Thymus (tissue), 11 donors: ENCODE results near the gene PEX12. TPM values are rescaled to one million over a fixed set of nuclear protein-coding genes. Genes with fewer than 3 reads are reported as not detected.
A peak's percentile ranks its signal among the peaks of the same experiment; 100 is the strongest.

Source experiments
- DNase-seq, 9 donors: peaks; one replicate each; pipeline ENCODE4 v3.0.0-alpha.2; 2013; ENCODE audit warnings: low spot score in 9 of 9, low read depth in 6 of 9, missing footprints in 1 of 9
- H3K27ac ChIP-seq, 2 donors: one replicate each; pipeline ENCODE4 v1.5.1; 2013; ENCODE audit warnings: control low read depth in 1 of 2, low read depth in 1 of 2, low read length in 1 of 2, mild to moderate bottlenecking in 1 of 2, moderate library complexity in 1 of 2
- H3K27me3 ChIP-seq, 2 donors: one replicate each; pipeline ENCODE4 v1.5.1; 2013; ENCODE audit warnings: low read length in 1 of 2; ENCODE audit not compliant: control insufficient read depth in 2 of 2, insufficient read depth in 1 of 2
- H3K36me3 ChIP-seq, 2 donors: one replicate each; pipeline ENCODE4 v1.5.1; 2013; ENCODE audit warnings: low read length in 1 of 2, mild to moderate bottlenecking in 1 of 2, moderate library complexity in 1 of 2; ENCODE audit not compliant: control insufficient read depth in 2 of 2, insufficient read depth in 2 of 2
- H3K4me1 ChIP-seq, 2 donors: one replicate each; pipeline ENCODE4 v1.5.1; 2013; ENCODE audit warnings: low read length in 2 of 2; ENCODE audit not compliant: control insufficient read depth in 2 of 2, insufficient read depth in 2 of 2
- H3K4me3 ChIP-seq, 2 donors: one replicate each; pipeline ENCODE4 v1.5.1; 2013; ENCODE audit warnings: low read length in 2 of 2, control low read depth in 1 of 2, mild to moderate bottlenecking in 1 of 2
- H3K9me3 ChIP-seq, 2 donors: one replicate each; pipeline ENCODE4 v1.5.1; 2013; ENCODE audit warnings: low read length in 1 of 2, mild to moderate bottlenecking in 1 of 2; ENCODE audit not compliant: control insufficient read depth in 2 of 2, insufficient read depth in 1 of 2
- WGBS: extraction: QIAGEN DNeasy Blood & Tissue Kit; methylation state at CpG from one replicate; pipeline ENCODE4 v1.1.7; 2013; 5-methylcytosine and 5-hydroxymethylcytosine counted together
- polyA plus RNA-seq: library from polyadenylated mRNA; stranded (reverse); fragments of 200-250 nt; gene quantifications from one replicate; pipeline ENCODE4 v1.2.3, GENCODE V29; 2013
- total RNA-seq: library from RNA; stranded (reverse); fragments of 120-200 nt; gene quantifications from one replicate; pipeline ENCODE4 v1.2.4, GENCODE V29; 2013
- donor health status: healthy.

Gene PEX12
- total and polyA plus RNA-seq, 2 donors: 4.8 to 5.0 TPM

DNA sequence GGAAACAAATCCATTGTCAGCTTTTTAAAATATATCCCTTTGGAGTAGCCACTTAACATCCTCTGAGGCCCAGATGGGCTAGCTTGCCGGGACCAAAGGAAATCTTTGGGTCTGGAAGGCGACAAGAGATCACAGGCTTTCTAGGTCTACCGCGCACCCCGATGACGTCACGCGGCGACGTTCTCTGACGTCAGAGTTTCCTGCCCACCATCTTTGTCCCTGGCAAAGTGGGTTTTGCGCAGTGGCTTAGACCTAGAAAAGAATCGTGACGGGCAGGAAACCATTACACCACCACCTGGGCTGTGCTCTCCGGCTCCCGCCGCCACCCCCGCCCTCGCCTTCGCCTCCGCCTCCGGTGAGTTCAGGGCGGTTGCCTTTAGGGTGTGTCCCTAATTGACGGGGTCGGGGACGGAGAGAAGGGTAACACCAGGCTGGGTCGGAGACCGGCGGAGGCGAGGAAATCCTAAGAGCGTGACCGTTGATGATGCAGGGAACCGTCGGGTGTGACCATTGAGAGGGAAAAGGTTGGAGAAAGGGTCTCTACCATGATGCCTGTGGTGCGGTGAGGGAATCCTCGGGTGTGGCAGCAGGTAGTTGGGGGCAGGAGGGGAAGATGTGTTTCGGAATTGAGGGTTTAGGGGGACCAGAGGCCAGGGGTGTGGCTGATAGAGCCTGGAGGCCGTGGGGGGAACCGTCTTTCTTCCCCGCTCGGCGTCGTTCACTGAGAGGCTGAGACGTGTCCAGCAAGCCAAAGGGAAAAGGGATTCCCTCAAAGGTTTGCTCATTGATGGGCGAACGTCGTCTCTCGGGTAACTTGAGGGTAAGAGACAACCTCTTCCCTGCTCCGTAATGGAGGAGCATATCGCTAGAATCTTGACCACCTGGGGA lies 8.9 kb upstream of the PEX12 start, which contains the start of gene AP2B1:
Gene AP2B1 (plus strand): TSS at position 249 of the 888 bp plus-strand sequence. CDS start 6,709 bp downstream, outside the sequence.
- WGBS: under 1% methylated on average over 50 of the region's 50 CpGs
- Histone ChIP-seq H3K4me1 (peaks cover 9 to 10% of the 10 kb centered on the region in 2 donors), H3K36me3 (no peaks in the 10 kb centered on the region), H3K27ac (peak within 1 kb of the TSS; percentile 91 to 96), H3K4me3 (peak within 1 kb of the TSS; percentile 87 to 88), H3K9me3 (no peaks in the 10 kb centered on the region), H3K27me3 (peaks cover 0 to 7% of the 10 kb centered on the region in 2 donors)
- peak; percentile 96 to 100 (median 99) for DNase-seq

- peak in 1 of 9 donors; percentile 23 for DNase-seq
- Histone ChIP-seq H3K4me1 (peaks cover 9 to 10% of the 10 kb centered on the region in 2 donors), H3K9me3 (no peaks in the 10 kb centered on the region), H3K36me3 (no peaks in the 10 kb centered on the region), H3K27ac (peak overlapping the region; percentile 91 to 96), H3K27me3 (peaks cover 0 to 7% of the 10 kb centered on the region in 2 donors), H3K4me3 (peak overlapping the region; percentile 87 to 88)
- WGBS: 30% methylated on average over 7 of the region's 7 CpGs
These were observed 8.2 kb upstream of the PEX12 start for GRCh38 chr17:35586569-35587073.

DNA sequence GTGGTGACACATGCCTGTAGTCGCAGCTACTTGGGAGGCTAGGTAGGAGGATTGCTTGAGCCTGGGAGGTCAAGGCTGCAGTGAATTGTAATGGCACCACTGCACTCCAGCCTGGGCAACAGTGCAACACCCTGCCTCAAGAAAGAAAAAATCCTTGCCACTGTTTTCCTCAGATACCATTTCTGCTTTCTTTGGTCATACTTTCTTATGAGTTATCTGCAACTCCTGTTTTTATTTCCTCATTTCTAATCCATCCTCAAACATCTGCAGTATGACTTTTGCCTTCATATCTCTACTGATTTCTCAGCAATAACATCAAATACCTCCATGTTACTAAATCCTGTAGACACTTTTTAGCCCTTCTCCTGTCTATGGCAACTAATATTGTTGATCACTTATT lies 5.7 kb upstream of the PEX12 start:
- WGBS: 100% methylated on average over 1 of the region's 1 CpG
- H3K4me3 ChIP-seq: no peak overlapping the region
- no peak overlapping the region for H3K27ac ChIP-seq
- no peak for DNase-seq
- H3K27me3 ChIP-seq: peaks cover 0 to 7% of the 10 kb centered on the region in 2 donors
- peaks cover 11 to 12% of the 10 kb centered on the region in 2 donors for H3K4me1 ChIP-seq
- no peaks in the 10 kb centered on the region for H3K9me3 ChIP-seq
- no peaks in the 10 kb centered on the region for H3K36me3 ChIP-seq

- Histone ChIP-seq H3K27ac (peak overlapping the region; percentile 93 to 97), H3K36me3 (peaks cover 3 to 6% of the 10 kb centered on the region in 2 donors), H3K4me1 (peaks cover 12 to 16% of the 10 kb centered on the region in 2 donors), H3K4me3 (peak overlapping the region; percentile 71 to 90), H3K9me3 (no peaks in the 10 kb centered on the region), H3K27me3 (peaks cover 0 to 4% of the 10 kb centered on the region in 2 donors)
- 4% methylated on average over 11 of the region's 11 CpGs for WGBS
- peak in 4 of 9 donors; percentile 19 to 58 (median 34) for DNase-seq
These were observed 610 bp upstream of the PEX12 start for GRCh38 chr17:35578929-35579432.

- peaks cover 12 to 16% of the 10 kb centered on the region in 2 donors for H3K4me1 ChIP-seq
- peak overlapping the region; percentile 94 to 97 for H3K27ac ChIP-seq
- H3K27me3 ChIP-seq: no peaks in the 10 kb centered on the region
- DNase-seq: peak in 2 of 9 donors; percentile 7 to 29
- H3K36me3 ChIP-seq: peaks cover 8 to 12% of the 10 kb centered on the region in 2 donors
- H3K9me3 ChIP-seq: no peaks in the 10 kb centered on the region
- WGBS: 7% methylated on average over 8 of the region's 8 CpGs
- peak overlapping the region; percentile 71 to 90 for H3K4me3 ChIP-seq
These were observed 558 bp downstream of the PEX12 start for GRCh38 chr17:35577830-35578196.

DNA sequence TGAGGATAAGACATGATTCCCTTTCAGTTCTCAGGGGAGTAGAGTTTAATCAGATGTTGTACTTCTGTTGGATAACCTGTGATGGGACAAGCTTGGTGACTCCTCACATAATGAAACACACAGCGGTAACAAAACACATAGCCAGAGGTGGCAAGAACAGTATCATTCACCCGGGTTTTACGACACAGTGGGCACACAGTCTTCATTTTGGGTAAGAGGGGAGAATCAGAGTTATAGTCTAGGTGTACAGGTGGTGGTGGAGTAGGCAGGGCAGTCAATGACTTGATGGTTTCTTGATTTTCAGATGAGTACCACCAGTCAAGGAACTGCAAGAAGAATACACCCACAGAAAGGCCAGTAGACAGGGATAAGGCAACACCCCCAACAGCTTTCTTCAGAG lies 2.6 kb downstream of the PEX12 start:
- WGBS: 99% methylated on average over 3 of the region's 3 CpGs
- Histone ChIP-seq H3K36me3 (peaks cover 14 to 15% of the 10 kb centered on the region in 2 donors), H3K27me3 (no peaks in the 10 kb centered on the region)

GRCh38 chr17:35569405-35569804 lies 9.0 kb downstream of the PEX12 start:
- H3K9me3 ChIP-seq: no peaks in the 10 kb centered on the region
- WGBS: 95% methylated on average over 2 of the region's 2 CpGs
- H3K4me1 ChIP-seq: peaks cover 2 to 10% of the 10 kb centered on the region in 2 donors
- H3K36me3 ChIP-seq: peaks cover 10 to 13% of the 10 kb centered on the region in 2 donors
- no peak for DNase-seq
- no peak overlapping the region for H3K4me3 ChIP-seq
- no peaks in the 10 kb centered on the region for H3K27me3 ChIP-seq
- no peak overlapping the region for H3K27ac ChIP-seq

More for the DNA sequence above, 2.6 kb downstream of the PEX12 start:
- no peak for DNase-seq
- Histone ChIP-seq H3K27ac (no peak overlapping the region), H3K4me3 (no peak overlapping the region), H3K4me1 (peaks cover 12 to 16% of the 10 kb centered on the region in 2 donors), H3K9me3 (no peaks in the 10 kb centered on the region)

DNA sequence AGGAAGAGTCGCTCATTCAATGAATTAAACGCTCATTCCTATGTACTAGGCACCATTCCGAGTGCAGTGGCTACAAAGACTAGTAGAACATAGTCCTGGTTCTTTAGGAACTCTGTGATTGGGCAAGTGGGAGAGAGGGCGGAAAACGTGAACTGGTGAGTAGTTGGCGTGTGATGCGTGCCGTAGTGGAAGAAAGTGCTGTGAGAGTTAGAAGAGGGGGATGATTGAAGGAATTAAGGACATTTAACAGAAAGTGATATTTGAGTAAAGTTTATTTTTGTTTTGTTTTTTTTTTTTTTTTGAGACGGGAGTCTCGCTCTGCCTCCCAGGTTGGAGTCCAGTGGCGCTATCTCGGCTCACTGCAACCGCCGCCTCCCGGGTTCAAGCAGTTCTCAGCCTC lies 9.8 kb downstream of the PEX12 start:
- peaks cover 2 to 10% of the 10 kb centered on the region in 2 donors for H3K4me1 ChIP-seq
- DNase-seq: peak in 3 of 9 donors; percentile 11 to 50 (median 25)
- H3K4me3 ChIP-seq: peak overlapping the region; percentile 81 to 95
- 34% methylated on average over 15 of the region's 15 CpGs for WGBS
- H3K27ac ChIP-seq: peak overlapping the region in 1 of 2 donors; percentile 55
- H3K27me3 ChIP-seq: no peaks in the 10 kb centered on the region
- no peaks in the 10 kb centered on the region for H3K9me3 ChIP-seq
- H3K36me3 ChIP-seq: peaks cover 6 to 9% of the 10 kb centered on the region in 2 donors

GRCh38 chr17:35566968-35567367 lies 11.4 kb downstream of the PEX12 start:
- DNase-seq: no peak

More at GRCh38 chr17:35566968-35567367, 11.4 kb downstream of the PEX12 start:
- H3K4me3 ChIP-seq: peak overlapping the region in 1 of 2 donors; percentile 81
- H3K27ac ChIP-seq: no peak overlapping the region
- H3K27me3 ChIP-seq: no peaks in the 10 kb centered on the region
- no peaks in the 10 kb centered on the region for H3K9me3 ChIP-seq
- WGBS: 89% methylated on average over 11 of the region's 11 CpGs
- peaks cover 2 to 10% of the 10 kb centered on the region in 2 donors for H3K4me1 ChIP-seq
- H3K36me3 ChIP-seq: peaks cover 0 to 2% of the 10 kb centered on the region in 2 donors
